GM21528 (cell line): Measurements from ENCODE around the gene TMEM145.
"Not testable (repeated sequence)": the region's sequence is repeated elsewhere in the genome, so short reads cannot be mapped to it uniquely, and the experiment has no call there.

Source experiments
- ATAC-seq: cut with Tn5 transposase; IDR thresholded peaks from one replicate; pipeline ENCODE4 v1.9.1; 2021; ENCODE audit warnings: mild to moderate bottlenecking, moderate library complexity; ENCODE audit not compliant: unreplicated experiment, low FRiP score

Gene TMEM145

GRCh38 chr19:42312370-42312769 is 739 bp upstream of the TMEM145 start:
- no peak for ATAC-seq

- ATAC-seq: no peak
These were observed 989 bp downstream of the TMEM145 start for GRCh38 chr19:42313840-42314755.

DNA sequence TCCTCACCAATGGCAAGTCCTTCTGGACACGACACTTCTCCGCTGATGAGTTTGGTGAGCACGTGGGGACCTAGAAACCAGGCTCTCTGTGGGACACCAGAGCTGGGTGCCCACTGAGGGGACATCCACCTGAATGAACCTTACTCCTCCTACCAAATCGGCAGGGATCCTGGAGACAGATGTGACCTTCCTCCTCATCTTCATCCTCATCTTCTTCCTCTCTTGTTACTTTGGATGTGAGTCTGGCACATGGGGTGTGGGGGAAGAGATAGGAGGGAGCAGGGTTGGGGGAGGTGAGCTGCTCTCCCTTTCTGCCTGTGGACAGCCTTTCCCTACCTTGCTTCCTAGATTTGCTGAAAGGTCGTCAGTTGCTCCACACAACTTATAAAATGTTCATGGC is 1.9 kb downstream of the TMEM145 start:
- ATAC-seq: no peak

- no peak for ATAC-seq
These were observed 3.4 kb downstream of the TMEM145 start for GRCh38 chr19:42316223-42317211.

DNA sequence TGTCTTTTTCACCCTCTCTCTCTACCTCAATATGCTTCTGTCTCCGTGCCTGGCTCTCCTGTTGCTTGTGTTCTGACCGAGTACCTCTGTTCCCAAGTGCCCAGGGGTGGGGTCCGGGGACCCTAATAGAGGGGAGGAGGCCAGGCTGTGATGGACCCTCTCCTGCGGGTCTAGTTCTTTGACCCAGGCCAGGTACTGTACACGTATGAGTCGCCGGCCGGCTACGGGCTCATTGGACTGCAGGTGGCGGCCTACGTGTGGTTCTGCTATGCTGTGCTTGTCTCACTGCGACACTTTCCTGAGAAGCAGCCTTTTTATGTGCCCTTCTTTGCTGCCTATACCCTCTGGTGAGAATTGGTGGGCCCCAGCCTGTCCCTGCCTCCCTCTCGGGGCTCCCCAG is 4.4 kb downstream of the TMEM145 start:
- ATAC-seq: no peak

GRCh38 chr19:42322305-42322704 is 9.2 kb downstream of the TMEM145 start:
- ATAC-seq: no peak

GRCh38 chr19:42323473-42323851 is 10.4 kb downstream of the TMEM145 start:
- no peak for ATAC-seq

- ATAC-seq: no peak
These were observed 10.9 kb downstream of the TMEM145 start for GRCh38 chr19:42323852-42324654.

DNA sequence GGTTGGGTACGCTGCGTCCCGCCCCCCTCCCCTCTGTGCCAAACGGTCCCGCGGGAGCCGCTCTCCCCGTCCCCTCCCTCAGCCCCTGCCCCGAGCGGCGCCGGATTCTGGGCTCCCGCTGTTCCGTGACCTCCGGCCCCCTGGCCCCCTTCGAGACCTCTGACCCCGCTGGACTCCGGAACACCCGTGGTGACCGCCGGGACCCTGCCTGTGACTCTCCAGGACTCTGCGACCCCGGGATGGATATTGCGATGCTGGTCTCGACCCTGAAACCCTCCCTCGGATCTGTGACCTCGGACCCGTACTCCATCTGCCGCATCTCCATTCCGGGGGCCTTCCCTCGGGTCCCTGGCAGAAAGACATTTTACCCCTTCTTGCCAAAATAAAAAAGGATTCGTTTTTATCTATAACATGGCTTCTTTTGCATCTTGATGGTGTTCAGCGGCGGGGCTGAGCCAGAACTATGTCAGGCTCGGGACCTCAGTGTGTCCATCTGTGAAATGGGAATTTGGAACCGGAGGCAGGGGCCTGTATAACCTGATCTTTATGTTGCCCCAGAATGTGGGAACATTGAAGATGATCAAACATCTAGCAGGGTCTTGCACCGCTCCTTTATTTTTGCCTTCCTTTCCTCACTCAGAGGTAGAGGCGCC is 11.7 kb downstream of the TMEM145 start:
- no peak for ATAC-seq

- peak; percentile 81 for ATAC-seq
These were observed 12.3 kb downstream of the TMEM145 start, which contains the start of gene MEGF8 for GRCh38 chr19:42325308-42325895. TSS of gene MEGF8 (plus strand) at chr19:42325635. CDS start at chr19:42326244, 609 bp downstream.

GRCh38 chr19:42325896-42326771 is 13.0 kb downstream of the TMEM145 start:
- peak; percentile 26 for ATAC-seq

GRCh38 chr19:42326969-42327368 is 13.9 kb downstream of the TMEM145 start:
- no peak for ATAC-seq

GRCh38 chr19:42327381-42327780 is 14.3 kb downstream of the TMEM145 start:
- ATAC-seq: no peak

DNA sequence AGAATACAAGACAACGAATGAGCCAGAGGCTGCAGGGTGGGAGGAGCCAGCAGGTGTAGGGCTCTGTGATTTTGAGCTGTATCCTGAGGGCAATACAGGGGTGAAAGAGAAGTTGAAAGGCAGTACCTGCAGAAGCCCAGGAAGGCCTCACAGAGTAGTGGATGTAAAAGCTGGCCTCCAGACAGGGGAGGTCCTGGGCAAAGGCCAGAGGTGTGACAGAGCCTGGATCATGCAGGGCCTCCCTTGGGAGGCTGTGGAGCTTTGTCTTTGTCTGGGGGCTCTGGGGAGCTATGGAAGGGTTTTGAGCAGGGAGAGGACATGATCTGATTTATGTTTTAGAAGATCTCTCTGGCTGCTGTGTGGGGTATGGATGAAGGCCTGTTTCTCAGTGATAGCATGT is 15.0 kb downstream of the TMEM145 start:
- no peak for ATAC-seq

- ATAC-seq: no peak
These were observed 15.7 kb downstream of the TMEM145 start for GRCh38 chr19:42328854-42329253.

- ATAC-seq: no peak
These were observed 17.2 kb downstream of the TMEM145 start for GRCh38 chr19:42330241-42330711.

DNA sequence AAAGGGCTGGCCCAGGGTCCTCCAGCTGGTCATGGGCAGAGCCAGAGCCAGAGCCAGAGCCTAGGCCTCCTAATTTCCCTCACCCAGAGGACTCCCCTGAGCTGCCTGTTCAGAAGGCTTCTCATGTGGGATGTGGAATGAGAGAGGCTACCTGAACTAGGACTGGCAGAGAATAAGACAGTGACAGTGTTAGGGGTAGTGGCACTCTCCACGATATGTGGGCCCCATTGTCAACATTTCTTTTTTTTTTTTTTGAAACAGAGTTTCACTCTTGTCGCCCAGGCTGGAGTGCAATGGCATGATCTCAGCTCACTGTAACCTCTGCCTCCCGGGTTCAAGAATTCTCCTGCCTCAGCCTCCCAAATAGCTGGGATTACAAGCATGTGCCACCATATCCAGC is 18.2 kb downstream of the TMEM145 start:
- ATAC-seq: not testable (repeated sequence)

- no peak for ATAC-seq
These were observed 18.9 kb downstream of the TMEM145 start for GRCh38 chr19:42332059-42332458.
